WERI-Rb-1 (cell line): ENCODE results near the gene FABP7.

Experiments
- DNase-seq: peaks from one replicate; pipeline ENCODE4 v3.0.0-alpha.2; 2020
- H3K27ac ChIP-seq: fragments of 250-450 bp; sonication (Bioruptor Pico); 2 replicates; pipeline ENCODE4 v1.5.1; 2020; ENCODE audit warnings: mild to moderate bottlenecking, moderate library complexity
- H3K27me3 ChIP-seq: fragments of 250-450 bp; sonication (Bioruptor Pico); 2 replicates; pipeline ENCODE4 v1.5.1; 2021; ENCODE audit warnings: mild to moderate bottlenecking, low read depth, moderate library complexity; ENCODE audit not compliant: insufficient read depth, severe bottlenecking
- H3K36me3 ChIP-seq: fragments of 250-450 bp; sonication (Bioruptor Pico); 2 replicates; pipeline ENCODE4 v1.5.1; 2020; ENCODE audit warnings: mild to moderate bottlenecking, moderate library complexity
- H3K4me3 ChIP-seq: 2 replicates; pipeline ENCODE4 v1.5.1; 2011; ENCODE audit warnings: low read depth, mild to moderate bottlenecking, control low read depth, low read length
- H3K9me3 ChIP-seq: fragments of 250-450 bp; sonication (Bioruptor Pico); 2 replicates; pipeline ENCODE4 v1.5.1; 2021; ENCODE audit warnings: mild to moderate bottlenecking, moderate library complexity; ENCODE audit not compliant: severe bottlenecking
- TF ChIP-seq, protein P1 (sequence below): IDR thresholded peaks from 2 replicates; pipeline ENCODE4 v1.5.1; 2011; ENCODE audit warnings: low read depth, mild to moderate bottlenecking, control low read depth, inconsistent platforms, low read length

The FABP7 gene

DNA sequence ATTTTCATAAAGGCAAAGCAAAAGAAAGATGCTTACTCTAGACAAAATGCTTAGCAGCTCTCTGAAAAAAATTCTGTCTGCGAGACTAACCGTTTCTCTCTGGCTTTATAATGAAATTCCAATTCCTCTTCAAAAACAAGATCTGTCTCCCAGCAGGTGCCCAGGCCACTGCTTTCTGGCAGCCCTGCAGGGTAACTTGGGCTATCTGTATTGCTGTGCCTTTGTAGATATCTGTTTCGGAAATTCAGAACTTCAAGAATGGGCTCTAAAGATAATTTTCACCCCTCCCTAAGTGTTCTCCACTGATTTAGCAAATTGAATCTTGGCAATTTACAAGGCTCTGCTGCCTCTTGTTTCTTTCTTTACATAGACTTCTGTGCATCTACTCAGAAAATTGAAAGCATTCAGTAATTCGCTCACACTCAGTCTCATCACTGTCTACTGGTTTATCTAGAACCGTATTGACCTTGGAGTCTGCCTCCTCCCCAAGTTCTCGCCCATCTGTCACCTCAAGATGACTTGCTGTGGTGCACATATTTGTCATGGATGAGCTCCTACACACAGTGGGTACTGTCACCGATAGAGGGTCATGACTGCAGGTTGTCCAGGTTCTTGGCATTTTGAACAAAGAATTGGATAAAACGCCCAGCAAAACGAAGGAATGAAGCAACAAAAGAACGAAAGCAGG is 26.4 kb upstream of the FABP7 start:
- no peak for DNase-seq
- H3K27me3 ChIP-seq, result no peaks in the 10 kb centered on the region
- H3K9me3 ChIP-seq, result peaks cover 2% of the 10 kb centered on the region
- H3K4me3 ChIP-seq, result no peak overlapping the region
- no peaks in the 10 kb centered on the region for H3K36me3 ChIP-seq
- TF ChIP-seq, protein P1, sequence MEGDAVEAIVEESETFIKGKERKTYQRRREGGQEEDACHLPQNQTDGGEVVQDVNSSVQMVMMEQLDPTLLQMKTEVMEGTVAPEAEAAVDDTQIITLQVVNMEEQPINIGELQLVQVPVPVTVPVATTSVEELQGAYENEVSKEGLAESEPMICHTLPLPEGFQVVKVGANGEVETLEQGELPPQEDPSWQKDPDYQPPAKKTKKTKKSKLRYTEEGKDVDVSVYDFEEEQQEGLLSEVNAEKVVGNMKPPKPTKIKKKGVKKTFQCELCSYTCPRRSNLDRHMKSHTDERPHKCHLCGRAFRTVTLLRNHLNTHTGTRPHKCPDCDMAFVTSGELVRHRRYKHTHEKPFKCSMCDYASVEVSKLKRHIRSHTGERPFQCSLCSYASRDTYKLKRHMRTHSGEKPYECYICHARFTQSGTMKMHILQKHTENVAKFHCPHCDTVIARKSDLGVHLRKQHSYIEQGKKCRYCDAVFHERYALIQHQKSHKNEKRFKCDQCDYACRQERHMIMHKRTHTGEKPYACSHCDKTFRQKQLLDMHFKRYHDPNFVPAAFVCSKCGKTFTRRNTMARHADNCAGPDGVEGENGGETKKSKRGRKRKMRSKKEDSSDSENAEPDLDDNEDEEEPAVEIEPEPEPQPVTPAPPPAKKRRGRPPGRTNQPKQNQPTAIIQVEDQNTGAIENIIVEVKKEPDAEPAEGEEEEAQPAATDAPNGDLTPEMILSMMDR, result no peak
- H3K27ac ChIP-seq, result no peak overlapping the region

DNA sequence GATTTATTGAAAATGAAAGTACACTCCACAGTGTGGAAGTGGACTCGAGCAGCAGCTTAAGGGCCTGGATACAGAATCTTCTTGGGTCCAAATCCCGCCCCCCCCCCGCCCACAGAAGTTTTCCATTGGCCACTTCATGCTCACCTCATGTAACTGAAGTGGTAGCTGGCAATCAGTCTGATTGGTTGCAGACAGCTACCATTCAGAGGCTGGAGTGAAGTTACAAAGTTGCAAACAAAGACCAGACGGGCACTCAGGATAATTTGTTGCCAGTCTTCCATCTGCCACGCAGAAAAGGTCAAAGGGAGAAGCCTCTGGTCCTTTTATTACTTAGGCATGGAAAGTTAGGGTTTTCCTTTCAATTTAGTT is 25.8 kb upstream of the FABP7 start:
- H3K9me3 ChIP-seq, result peaks cover 2% of the 10 kb centered on the region
- H3K27me3 ChIP-seq, result no peaks in the 10 kb centered on the region
- no peak for DNase-seq
- TF ChIP-seq, protein P1, result no peak
- H3K4me3 ChIP-seq, result no peak overlapping the region
- H3K36me3 ChIP-seq, result no peaks in the 10 kb centered on the region
- H3K27ac ChIP-seq, result no peak overlapping the region

DNA sequence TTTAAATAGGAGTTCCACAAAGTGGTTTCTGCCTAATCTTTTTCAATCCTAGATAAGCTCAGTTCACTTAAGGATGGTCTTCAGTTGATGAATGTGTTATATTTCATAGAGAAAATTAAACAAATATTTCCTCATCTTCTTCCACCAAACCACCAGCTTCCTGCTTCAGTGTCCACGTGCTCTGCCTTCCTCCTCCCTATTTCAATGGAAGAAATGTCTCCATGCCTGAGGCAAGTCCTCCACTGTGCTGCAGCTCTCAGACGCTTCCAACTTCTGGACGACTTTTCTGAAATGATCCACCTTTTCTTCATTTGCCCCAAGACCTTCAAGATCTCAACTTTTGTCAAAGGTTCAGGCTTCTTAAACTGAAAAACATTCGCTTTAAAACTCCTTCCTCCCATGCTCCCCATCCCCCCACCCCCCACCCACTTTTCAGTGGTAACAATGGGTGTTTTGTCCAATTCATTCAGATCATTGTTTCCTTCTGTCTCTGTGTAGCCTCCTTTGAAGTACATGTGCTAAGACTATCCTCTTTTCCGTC is 25.3 kb upstream of the FABP7 start:
- Histone ChIP-seq H3K36me3 (no peaks in the 10 kb centered on the region), H3K27me3 (no peaks in the 10 kb centered on the region), H3K9me3 (peaks cover 2% of the 10 kb centered on the region), H3K4me3 (no peak overlapping the region), H3K27ac (no peak overlapping the region)
- DNase-seq, result no peak
- TF ChIP-seq, protein P1, result no peak

DNA sequence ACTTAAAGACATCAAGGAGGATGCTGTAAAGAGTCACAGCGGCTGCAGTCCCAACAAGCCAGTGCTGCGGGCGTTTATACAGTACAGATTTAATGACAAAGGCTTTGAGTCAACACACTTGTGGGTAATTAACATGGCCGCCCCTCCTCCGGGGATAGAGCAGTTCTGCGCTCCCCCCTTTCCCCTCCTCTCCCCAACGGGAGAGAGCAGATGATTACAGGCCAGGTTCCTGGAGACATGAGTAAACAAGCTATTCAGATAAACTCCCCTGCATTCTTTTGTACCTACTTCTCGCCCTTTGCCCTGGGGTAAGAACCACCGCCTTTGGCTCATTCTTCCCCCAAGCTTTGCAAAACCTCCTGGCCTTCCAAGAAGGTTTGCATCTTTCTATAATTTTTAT is 23.6 kb upstream of the FABP7 start:
- DNase-seq, result no peak
- H3K9me3 ChIP-seq, result peaks cover 2% of the 10 kb centered on the region
- H3K4me3 ChIP-seq, result no peak overlapping the region
- H3K27me3 ChIP-seq, result no peaks in the 10 kb centered on the region
- no peaks in the 10 kb centered on the region for H3K36me3 ChIP-seq
- TF ChIP-seq, protein P1, result no peak
- no peak overlapping the region for H3K27ac ChIP-seq

DNA sequence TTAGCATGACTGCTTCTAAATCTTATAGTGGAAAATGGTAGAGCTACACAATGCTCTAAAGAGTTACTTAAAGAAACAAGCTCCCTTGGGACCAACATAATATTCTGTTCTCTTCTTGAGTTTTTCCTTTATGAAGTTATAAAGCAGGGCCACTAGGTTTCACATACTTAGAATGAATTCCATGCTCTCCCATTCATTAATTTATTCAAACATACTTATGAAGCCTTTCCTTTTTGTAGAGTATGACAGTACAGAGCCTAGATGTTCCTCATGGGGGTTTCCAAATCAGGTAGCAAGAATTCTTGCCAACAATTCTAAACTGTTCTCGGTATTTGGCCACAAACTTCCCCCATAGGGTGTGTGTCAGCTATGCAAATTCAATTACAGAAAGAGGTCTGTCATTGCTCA is 20.6 kb upstream of the FABP7 start:
- no peak for DNase-seq
- Histone ChIP-seq H3K27ac (no peak overlapping the region), H3K4me3 (no peak overlapping the region), H3K9me3 (peaks cover 5% of the 10 kb centered on the region), H3K27me3 (no peaks in the 10 kb centered on the region), H3K36me3 (no peaks in the 10 kb centered on the region)
- TF ChIP-seq, protein P1, result no peak

DNA sequence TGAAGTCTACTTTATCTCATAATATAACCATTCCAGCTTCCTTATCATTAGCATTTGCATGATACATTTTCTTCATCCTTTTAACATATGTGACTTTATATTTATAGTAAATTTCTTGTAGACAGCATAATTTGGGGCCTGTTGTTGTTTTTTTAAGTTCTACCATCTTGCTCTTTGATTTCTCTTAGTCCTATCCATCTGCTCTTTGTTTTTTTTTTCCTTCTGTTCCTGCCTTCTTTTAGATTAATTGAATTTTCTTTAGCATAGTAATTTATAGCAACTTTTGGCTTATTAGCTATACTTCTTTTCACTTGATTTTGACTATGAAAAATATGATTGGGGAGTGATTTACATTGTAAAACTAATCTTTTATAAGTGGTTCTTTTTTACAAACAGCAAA is 19.2 kb upstream of the FABP7 start:
- Histone ChIP-seq H3K36me3 (no peaks in the 10 kb centered on the region), H3K9me3 (peaks cover 3% of the 10 kb centered on the region), H3K27me3 (no peaks in the 10 kb centered on the region), H3K4me3 (no peak overlapping the region), H3K27ac (no peak overlapping the region)
- TF ChIP-seq, protein P1, result no peak
- no peak for DNase-seq
